K562 (cell line): ENCODE results near the gene INSM1. TPM values are rescaled to one million over a fixed set of nuclear protein-coding genes. Genes with fewer than 3 reads are reported as not detected.

Experiments
- ATAC-seq: fragments of 200-7000 bp; cut with Tn5 transposase; 3 replicates; pipeline ENCODE4 v1.9.1; 2020; ENCODE audit warnings: moderate library complexity
- BruUV-seq: library from RNA; stranded (reverse); fragments of 400-500 nt; replicated peaks from 2 replicates; lab custom pipeline; 2021; lab: Mats Ljungman, UMichigan
- CTCF ChIA-PET: fragments of 300-600 bp; formaldehyde crosslinking; extraction: SDS; loops from one replicate; lab custom pipeline; 2021; ENCODE audit warnings: low intra/inter-chr PET ratio; lab: Yijun Ruan, JAX
- POLR2A ChIA-PET: fragments of 300-600, 350-650 bp; sonication (Branson Sonifier 250); formaldehyde crosslinking; extraction: SDS; loops from one replicate; lab custom pipeline; 2021; ENCODE audit warnings: antibody characterized with exemption, inconsistent platforms; lab: Yijun Ruan, JAX
- DNase-seq, 4 experiments: peaks; one replicate each; pipeline versions ENCODE4 v3.0.0 to v3.0.0-alpha.2; 2011 to 2018; ENCODE audit warnings: low spot score in 3 of 4, mixed read lengths in 3 of 4; ENCODE audit errors: extremely low read depth in 1 of 4
- FAIRE-seq: peaks from 2 replicates; lab custom pipeline; 2011; peaks lifted over from hg19 to GRCh38; lab: Jason Lieb, UNC
- H2AFZ ChIP-seq: 2 replicates; pipeline ENCODE4 v1.6.0; 2011; ENCODE audit warnings: low read depth, low read length, control low read depth, inconsistent platforms
- H3K27ac ChIP-seq: fragments of 200-600 bp; 3 replicates; pipeline ENCODE4 v1.8.0; 2011; ENCODE audit warnings: low read depth, mild to moderate bottlenecking, control low read depth, inconsistent platforms, low read length, moderate library complexity, mixed read lengths; ENCODE audit errors: extremely low read depth
- H3K27me3 ChIP-seq, 2 experiments: fragments of 300-600 bp in 1 of 2; 2 replicates in 1 of 2; 3 replicates in 1 of 2; pipeline versions ENCODE4 v1.6.0 to v1.8.0; 2011; ENCODE audit warnings: inconsistent platforms in 2 of 2, low read length in 2 of 2, mild to moderate bottlenecking in 1 of 2, mixed read lengths in 1 of 2, moderate library complexity in 1 of 2; ENCODE audit not compliant: control insufficient read depth in 2 of 2, insufficient read depth in 2 of 2
- H3K36me3 ChIP-seq: fragments of 300-600 bp; 3 replicates; pipeline ENCODE4 v1.8.0; 2011; ENCODE audit warnings: mild to moderate bottlenecking, low read length, inconsistent platforms; ENCODE audit not compliant: control insufficient read depth, insufficient read depth
- H3K4me1 ChIP-seq, 2 experiments: fragments of 200-600 bp in 1 of 2; replicated peaks in 1 of 2; 2 replicates in 1 of 2; 3 replicates in 1 of 2; pipeline versions ENCODE4 v1.5.1 to v1.8.0; 2011; ENCODE audit warnings: inconsistent platforms in 2 of 2, low read length in 2 of 2, mild to moderate bottlenecking in 1 of 2, mixed read lengths in 1 of 2, moderate library complexity in 1 of 2; ENCODE audit not compliant: control insufficient read depth in 2 of 2, insufficient read depth in 2 of 2
- H3K4me2 ChIP-seq: 2 replicates; pipeline ENCODE4 v1.6.1; 2011; ENCODE audit warnings: low read length, control low read depth, inconsistent platforms, mixed read lengths; ENCODE audit not compliant: insufficient read depth
- H3K4me3 ChIP-seq: fragments of 200-600 bp; sonication (generic), shearing (Covaris generic); 2 replicates; pipeline ENCODE4 v1.5.1; 2016; ENCODE audit warnings: control low read depth, inconsistent platforms
- H3K79me2 ChIP-seq: fragments of 200-600 bp; 3 replicates; pipeline ENCODE4 v1.8.0; 2011; ENCODE audit warnings: low read length, inconsistent platforms; ENCODE audit not compliant: control insufficient read depth, insufficient read depth
- H3K9ac ChIP-seq, 2 experiments: 2 replicates each; pipeline versions ENCODE4 v1.6.0 to v1.6.1; 2011; ENCODE audit warnings: low read depth in 2 of 2, low read length in 2 of 2, control low read depth in 1 of 2, inconsistent platforms in 1 of 2, mild to moderate bottlenecking in 1 of 2, mixed read lengths in 1 of 2; ENCODE audit not compliant: insufficient read depth in 1 of 2
- H3K9me1 ChIP-seq: one replicate; pipeline ENCODE4 v1.6.0; 2011; ENCODE audit warnings: inconsistent platforms, mild to moderate bottlenecking, low read length, moderate library complexity; ENCODE audit not compliant: control insufficient read depth, insufficient read depth
- H3K9me3 ChIP-seq: replicated peaks from 2 replicates; pipeline ENCODE4 v1.5.1; 2011; ENCODE audit warnings: low read depth, low read length, inconsistent platforms; ENCODE audit not compliant: control insufficient read depth, insufficient read depth
- H4K20me1 ChIP-seq: replicated peaks from 2 replicates; pipeline ENCODE4 v1.6.1; 2011; ENCODE audit warnings: low read length, inconsistent platforms, mixed read lengths; ENCODE audit not compliant: control insufficient read depth, insufficient read depth
- CSDE1 ChIP-seq, 2 experiments: fragments of 450-650 bp; IDR thresholded peaks; 2 replicates each; pipeline ENCODE4 v1.6.1; 2016; ENCODE audit warnings: mild to moderate bottlenecking in 1 of 2
- HIVEP1 ChIP-seq: fragments of 250-450 bp; sonication (Bioruptor Pico); IDR thresholded peaks from 2 replicates; pipeline ENCODE4 v1.4.0; 2020; ENCODE audit warnings: mild to moderate bottlenecking
- IRF2 ChIP-seq: sonication (generic); formaldehyde crosslinking; IDR thresholded peaks from 2 replicates; pipeline ENCODE4 v1.8.1; 2022; ENCODE audit warnings: mild to moderate bottlenecking, missing genetic modification reagents
- MEF2A ChIP-seq: IDR thresholded peaks from 2 replicates; pipeline ENCODE4 v1.6.1; 2011; ENCODE audit warnings: low read depth, mild to moderate bottlenecking, low read length, moderate library complexity; ENCODE audit not compliant: control insufficient read depth
- NONO ChIP-seq, 2 experiments: fragments of 200-400 bp in 1 of 2; fragments of 450-650 bp in 1 of 2; formaldehyde crosslinking in 1 of 2; IDR thresholded peaks; 2 replicates each; pipeline ENCODE4 v1.6.1; 2017; ENCODE audit warnings: low read depth in 2 of 2, mild to moderate bottlenecking in 2 of 2, moderate library complexity in 2 of 2, low read length in 1 of 2
- PTBP1 ChIP-seq: fragments of 200-400 bp; formaldehyde crosslinking; IDR thresholded peaks from 2 replicates; pipeline ENCODE4 v1.6.1; 2017; ENCODE audit warnings: low read depth, low read length
- RERE ChIP-seq: sonication (generic); formaldehyde crosslinking; IDR thresholded peaks from 2 replicates; pipeline ENCODE4 v1.8.0; 2023; ENCODE audit warnings: missing genetic modification reagents, mild to moderate bottlenecking, borderline replicate concordance
- TCF3 ChIP-seq: sonication (generic); formaldehyde crosslinking; IDR thresholded peaks from 2 replicates; pipeline ENCODE4 v1.4.0; 2020; ENCODE audit warnings: mild to moderate bottlenecking, missing genetic modification reagents
- TSHZ1 ChIP-seq: fragments of 250-450 bp; sonication (Bioruptor Pico); IDR thresholded peaks from 2 replicates; pipeline ENCODE4 v1.4.0; 2020; ENCODE audit warnings: mild to moderate bottlenecking, moderate library complexity
- ZBTB1 ChIP-seq: sonication (generic); formaldehyde crosslinking; IDR thresholded peaks from 2 replicates; pipeline ENCODE4 v1.8.1; 2023; ENCODE audit warnings: missing genetic modification reagents, low read depth, mild to moderate bottlenecking, borderline replicate concordance
- ZNF124 ChIP-seq: sonication (generic); formaldehyde crosslinking; IDR thresholded peaks from 2 replicates; pipeline ENCODE4 v1.8.1; 2022; ENCODE audit warnings: missing genetic modification reagents
- ZNF695 ChIP-seq: fragments of 450-650 bp; formaldehyde crosslinking; IDR thresholded peaks from 2 replicates; pipeline ENCODE4 v1.4.0; 2020; ENCODE audit warnings: mild to moderate bottlenecking, moderate library complexity
- WGBS: fragments of 100-300 bp; shearing (Covaris generic); methylation state at CpG from one replicate; pipeline ENCODE4 v1.1.6; 2016; ENCODE audit warnings: low coverage, mixed read lengths; ENCODE audit not compliant: insufficient coverage; ENCODE audit errors: missing lambda C conversion rate; 5-methylcytosine and 5-hydroxymethylcytosine counted together
- in situ Hi-C: fragments of 300-500 bp; cut with MboI; formaldehyde crosslinking; loops from 4 replicates; pipeline ENCODE4 v1.15.0; 2018; ENCODE audit warnings: inconsistent platforms, mixed read lengths
- intact Hi-C: fragments of 100-400 bp; cut with micrococcal nuclease; formaldehyde crosslinking; loops from 2 replicates; pipeline ENCODE4 v1.14.2; 2022
- polyA plus RNA-seq, 8 experiments: library from polyadenylated mRNA; depleted of rRNA in 4 of 8; stranded (reverse) in 5 of 8; unstranded in 3 of 8; fragments of >200 nt; fragmentation: Nextera tagmentation in 2 of 8; fragmentation: Illumina TruSeq in 1 of 8; extraction: Ambion mirVana in 2 of 8; extraction: Trizol in 1 of 8; gene quantifications; 2 replicates each; pipeline versions ENCODE4 v1.2.1 to v1.2.3, GENCODE V29; 2011 to 2014; ENCODE audit warnings: inconsistent platforms in 1 of 8, missing spikeins in 1 of 8
- total RNA-seq, 7 experiments: library from RNA; depleted of rRNA in 6 of 7; stranded (reverse); fragments of >200 nt in 6 of 7; fragmentation: Illumina TruSeq in 2 of 7; extraction: Trizol in 2 of 7; gene quantifications; 2 replicates each; pipeline versions ENCODE4 v1.2.1 to v1.2.3, GENCODE V29; 2011 to 2021; ENCODE audit warnings: low replicate concordance in 1 of 7

Gene INSM1
- total and polyA plus RNA-seq, 9 of the 15 experiments (the other 6 are each of a cell fraction or from before 2014, with no cell fraction given), result not detected

- intact Hi-C loops, result no loop called here
- no TSS peak for BruUV-seq
These were observed 38.3 kb upstream of the INSM1 start for GRCh38 chr20:20329564-20329963.

More at GRCh38 chr20:20329564-20329963, 38.3 kb upstream of the INSM1 start:
- Histone ChIP-seq H3K27me3 (peaks cover 0 to 7% of the 10 kb centered on the region in 2 experiments; a peak in 1 of 5 replicates), H2AFZ (no peak overlapping the region), H4K20me1 (no peaks in the 10 kb centered on the region), H3K4me2 (no peak overlapping the region), H3K9me3 (no peaks in the 10 kb centered on the region), H3K27ac (no peak overlapping the region), H3K4me1 (no peaks in the 10 kb centered on the region), H3K9ac (no peak overlapping the region), H3K36me3 (no peaks in the 10 kb centered on the region), H3K79me2 (no peaks in the 10 kb centered on the region), H3K9me1 (no peaks in the 10 kb centered on the region), H3K4me3 (no peak overlapping the region)
- TF ChIP-seq CSDE1 (IDR thresholded peaks at IDR 0.05) (no peak), HIVEP1 (CRISPR knock-in tag) (no peak), RERE (CRISPR knock-in tag) (no peak), MEF2A (no peak), ZBTB1 (no peak), ZNF124 (no peak), TCF3 (CRISPR knock-in tag) (no peak), PTBP1 (no peak), IRF2 (CRISPR knock-in tag) (no peak), TSHZ1 (CRISPR knock-in tag) (no peak), NONO (IDR thresholded peaks at IDR 0.05; ENCODE audit: low read depth in 2 of 2, low read length in 1 of 2) (no peak), ZNF695 (no peak)
- ChIA-PET POLR2A (no interaction called here), CTCF (no interaction called here)
- FAIRE-seq, result no peak
- in situ Hi-C loops, result no loop called here
- no peak for DNase-seq
- no peak for ATAC-seq
- 6% methylated on average over 7 of the region's 13 CpGs for WGBS
